ENCODE measurements around the gene RASL10B.

RASL10B gene

GRCh38 chr17:35766903-35767510, 35.6 kb downstream of the RASL10B start:
- peak; percentile 73 for TF ChIP-seq CTCF (IDR thresholded peaks at IDR 0.05)
- no peaks in the 10 kb centered on the region for H3K27me3 ChIP-seq (ENCODE audit: control insufficient read depth, insufficient read depth, low read length)
- H3K79me2 ChIP-seq, result no peaks in the 10 kb centered on the region
- H3K9ac ChIP-seq, result no peak overlapping the region
- H2AFZ ChIP-seq, result no peak overlapping the region
- no peak overlapping the region for H3K4me3 ChIP-seq (ENCODE audit: low read depth, low read length)
- H3K9me3 ChIP-seq (ENCODE audit: control insufficient read depth, low read length), result no peaks in the 10 kb centered on the region
- no peaks in the 10 kb centered on the region for H3K4me1 ChIP-seq
- H3K27ac ChIP-seq, result no peak overlapping the region
- H3K36me3 ChIP-seq (ENCODE audit: control insufficient read depth, insufficient read depth, low read length), result no peaks in the 10 kb centered on the region
- H3K4me2 ChIP-seq (ENCODE audit: low read length), result no peak overlapping the region

- Histone ChIP-seq H3K9ac (no peak overlapping the region), H3K27ac (no peak overlapping the region), H3K79me2 (no peaks in the 10 kb centered on the region), H3K4me1 (no peaks in the 10 kb centered on the region), H3K4me2 (ENCODE audit: low read length) (no peak overlapping the region), H3K36me3 (ENCODE audit: control insufficient read depth, insufficient read depth, low read length) (no peaks in the 10 kb centered on the region), H3K4me3 (ENCODE audit: low read depth, low read length) (no peak overlapping the region), H3K27me3 (ENCODE audit: control insufficient read depth, insufficient read depth, low read length) (no peaks in the 10 kb centered on the region), H2AFZ (no peak overlapping the region), H3K9me3 (ENCODE audit: control insufficient read depth, low read length) (no peaks in the 10 kb centered on the region)
- TF ChIP-seq CTCF (IDR thresholded peaks at IDR 0.05), result no peak
Measured at GRCh38 chr17:35768797-35769196, 37.4 kb downstream of the RASL10B start.

- H3K9me3 ChIP-seq (ENCODE audit: control insufficient read depth, low read length), result no peaks in the 10 kb centered on the region
- TF ChIP-seq CTCF (IDR thresholded peaks at IDR 0.05), result no peak
- no peak overlapping the region for H2AFZ ChIP-seq
- no peak overlapping the region for H3K4me2 ChIP-seq (ENCODE audit: low read length)
- no peak overlapping the region for H3K27ac ChIP-seq
- no peaks in the 10 kb centered on the region for H3K79me2 ChIP-seq
- H3K36me3 ChIP-seq (ENCODE audit: control insufficient read depth, insufficient read depth, low read length), result no peaks in the 10 kb centered on the region
- no peak overlapping the region for H3K4me3 ChIP-seq (ENCODE audit: low read depth, low read length)
- no peaks in the 10 kb centered on the region for H3K4me1 ChIP-seq
- H3K9ac ChIP-seq, result no peak overlapping the region
- H3K27me3 ChIP-seq (ENCODE audit: control insufficient read depth, insufficient read depth, low read length), result no peaks in the 10 kb centered on the region
Measured at GRCh38 chr17:35769895-35770486, 38.6 kb downstream of the RASL10B start.

GRCh38 chr17:35773129-35773528, 41.7 kb downstream of the RASL10B start:
- no peaks in the 10 kb centered on the region for H3K9me3 ChIP-seq (ENCODE audit: control insufficient read depth, low read length)
- H3K4me2 ChIP-seq (ENCODE audit: low read length), result no peak overlapping the region
- no peak overlapping the region for H3K9ac ChIP-seq
- H3K79me2 ChIP-seq, result no peaks in the 10 kb centered on the region
- no peaks in the 10 kb centered on the region for H3K27me3 ChIP-seq (ENCODE audit: control insufficient read depth, insufficient read depth, low read length)
- no peak overlapping the region for H2AFZ ChIP-seq
- no peak for TF ChIP-seq CTCF (IDR thresholded peaks at IDR 0.05)
- H3K36me3 ChIP-seq (ENCODE audit: control insufficient read depth, insufficient read depth, low read length), result no peaks in the 10 kb centered on the region
- H3K4me3 ChIP-seq (ENCODE audit: low read depth, low read length), result no peak overlapping the region
- H3K4me1 ChIP-seq, result no peaks in the 10 kb centered on the region
- no peak overlapping the region for H3K27ac ChIP-seq
